ENCODE results near the gene XKRX. TPM values are rescaled to one million over a fixed set of nuclear protein-coding genes. Genes with fewer than 3 reads are reported as not detected.

The XKRX gene
- total and polyA plus RNA-seq, 3 donors from 2014 or later, result 0.34 to 2.4 (median 2.0) TPM

GRCh38 chrX:100969936-100970335, 41.2 kb upstream of the XKRX start:
- Histone ChIP-seq H3K27me3 (no peaks in the 10 kb centered on the region), H3K36me3 (ENCODE audit: low read depth, missing control alignments) (no peaks in the 10 kb centered on the region), H3K9me3 (no peaks in the 10 kb centered on the region), H3K4me3 (no peak overlapping the region), H3K4me1 (no peaks in the 10 kb centered on the region), H3K27ac (no peak overlapping the region)
- WGBS, 2 donors, result 86 to 92% methylated on average over 1 of the region's 1 CpG
- no peak for TF ChIP-seq POLR2A (IDR thresholded peaks at IDR 0.05)
- no peak for TF ChIP-seq CTCF (IDR thresholded peaks at IDR 0.05)
- intact Hi-C loops (cut with DNase I; ENCODE audit: low total_unique reads), result no loop called here
- no peak for DNase-seq

- Histone ChIP-seq H3K4me1 (no peaks in the 10 kb centered on the region), H3K36me3 (ENCODE audit: low read depth, missing control alignments) (no peaks in the 10 kb centered on the region), H3K27ac (no peak within 1 kb of the TSS), H3K9me3 (no peaks in the 10 kb centered on the region), H3K4me3 (no peak within 1 kb of the TSS), H3K27me3 (no peaks in the 10 kb centered on the region)
- WGBS, 2 donors, result 85 to 91% methylated on average over 2 of the region's 2 CpGs
- no peak for DNase-seq
- intact Hi-C loops (cut with DNase I; ENCODE audit: low total_unique reads), result no loop called here
- no peak for TF ChIP-seq POLR2A (IDR thresholded peaks at IDR 0.05)
These were observed 40.7 kb upstream of the XKRX start, which contains the start of gene ARL13A for GRCh38 chrX:100969408-100969807. ARL13A (plus strand) TSS chrX:100969708; CDS start chrX:100973690, 3,982 bp downstream.

GRCh38 chrX:100964362-100964761, 35.6 kb upstream of the XKRX start:
- Histone ChIP-seq H3K4me3 (no peak overlapping the region), H3K27ac (no peak overlapping the region), H3K36me3 (ENCODE audit: low read depth, missing control alignments) (no peaks in the 10 kb centered on the region), H3K27me3 (no peaks in the 10 kb centered on the region), H3K4me1 (no peaks in the 10 kb centered on the region), H3K9me3 (no peaks in the 10 kb centered on the region)
- no peak for DNase-seq
- no peak for TF ChIP-seq CTCF (IDR thresholded peaks at IDR 0.05)
- no peak for TF ChIP-seq POLR2A (IDR thresholded peaks at IDR 0.05)
- intact Hi-C loops (cut with DNase I; ENCODE audit: low total_unique reads), result no loop called here

GRCh38 chrX:100962811-100963210, 34.1 kb upstream of the XKRX start:
- no peak overlapping the region for H3K4me3 ChIP-seq
- no peaks in the 10 kb centered on the region for H3K36me3 ChIP-seq (ENCODE audit: low read depth, missing control alignments)
- no peaks in the 10 kb centered on the region for H3K4me1 ChIP-seq
- H3K9me3 ChIP-seq, result no peaks in the 10 kb centered on the region
- no peaks in the 10 kb centered on the region for H3K27me3 ChIP-seq
- H3K27ac ChIP-seq, result no peak overlapping the region
- no peak for DNase-seq
- TF ChIP-seq POLR2A (IDR thresholded peaks at IDR 0.05) (no peak), CTCF (IDR thresholded peaks at IDR 0.05) (no peak)
- WGBS, 2 donors, result 75 to 90% methylated on average over 3 of the region's 3 CpGs
- intact Hi-C loops (cut with DNase I; ENCODE audit: low total_unique reads), result no loop called here

GRCh38 chrX:100948557-100948956, 19.8 kb upstream of the XKRX start:
- intact Hi-C loops (cut with DNase I; ENCODE audit: low total_unique reads), result no loop called here
- no peaks in the 10 kb centered on the region for H3K36me3 ChIP-seq (ENCODE audit: low read depth, missing control alignments)
- no peak for DNase-seq
- TF ChIP-seq CTCF (IDR thresholded peaks at IDR 0.05), result no peak
- TF ChIP-seq POLR2A (IDR thresholded peaks at IDR 0.05), result no peak
- H3K9me3 ChIP-seq, result no peaks in the 10 kb centered on the region
- H3K4me1 ChIP-seq, result no peaks in the 10 kb centered on the region
- H3K27ac ChIP-seq, result no peak overlapping the region
- no peaks in the 10 kb centered on the region for H3K27me3 ChIP-seq
- WGBS, 2 donors, result no CpG with 5 or more reads among the region's 1 CpG
- H3K4me3 ChIP-seq, result no peak overlapping the region

Data from testis (tissue), 3 donors.